Kidney capillary endothelial cell (primary cell): ENCODE measurements around the gene SINHCAF.
"Not testable (repeated sequence)": the region's sequence is repeated elsewhere in the genome, so short reads cannot be mapped to it uniquely, and the experiment has no call there.

Experiments used
- DNase-seq: peaks from one replicate; pipeline ENCODE4 v3.0.0-alpha.2; 2018; ENCODE audit warnings: low spot score

The SINHCAF gene

GRCh38 chr12:31261744-31262143, 64.2 kb downstream of the SINHCAF start:
- no peak for DNase-seq

GRCh38 chr12:31260840-31261239, 65.1 kb downstream of the SINHCAF start:
- DNase-seq, result no peak

DNA sequence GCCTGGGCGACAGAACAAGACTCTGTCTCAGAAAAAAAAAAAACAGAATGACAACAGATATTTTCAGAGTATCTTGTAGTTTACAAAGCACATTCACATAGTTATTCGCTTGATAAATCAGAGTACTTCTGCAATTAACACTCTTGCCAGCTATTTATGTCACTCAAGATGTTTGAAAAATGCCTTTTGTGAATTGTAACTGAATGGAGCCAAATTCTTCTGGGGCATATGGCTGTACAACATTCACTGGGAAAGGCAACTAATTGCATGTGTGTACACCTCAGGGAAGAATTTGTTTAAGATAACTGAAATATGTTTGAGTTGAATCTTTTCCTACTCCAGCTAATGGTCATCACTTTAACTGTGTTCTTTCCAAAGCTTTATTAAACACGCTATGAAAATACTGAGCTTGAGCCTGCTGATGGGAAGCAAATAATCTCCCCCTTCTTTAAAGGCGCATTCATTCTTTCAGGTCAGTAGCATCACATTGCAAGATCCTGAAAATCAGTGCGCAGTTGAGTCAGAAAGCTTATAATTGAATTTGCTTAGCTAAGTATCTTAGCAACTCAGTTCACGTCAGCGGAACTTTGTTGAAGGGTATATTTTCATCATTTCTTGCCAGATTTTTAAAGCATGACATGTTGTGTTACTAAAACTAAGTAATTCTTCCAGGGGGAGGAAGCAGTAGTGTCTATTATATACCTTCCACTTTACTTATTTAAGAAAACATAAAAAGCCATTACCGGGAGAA, 66.6 kb downstream of the SINHCAF start:
- no peak for DNase-seq

DNA sequence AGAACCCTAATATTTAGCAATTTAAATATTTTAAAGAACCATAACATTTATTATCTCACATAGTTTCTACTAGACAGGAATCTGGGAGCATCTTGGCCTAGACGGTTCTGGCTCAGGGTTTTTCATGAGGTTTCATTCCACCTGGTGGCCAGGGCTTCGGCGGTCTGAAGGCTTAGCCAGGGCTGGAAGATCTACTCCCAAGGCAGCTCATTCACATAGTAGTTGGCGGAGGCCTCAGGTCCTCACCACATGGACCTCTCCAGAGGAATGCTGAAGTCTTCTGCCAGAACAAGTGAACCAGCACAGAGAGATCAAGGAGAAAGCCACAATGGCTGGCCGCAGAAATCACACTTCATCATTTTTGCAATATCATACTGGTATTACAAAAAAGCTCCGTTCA, 68.2 kb downstream of the SINHCAF start:
- no peak for DNase-seq

DNA sequence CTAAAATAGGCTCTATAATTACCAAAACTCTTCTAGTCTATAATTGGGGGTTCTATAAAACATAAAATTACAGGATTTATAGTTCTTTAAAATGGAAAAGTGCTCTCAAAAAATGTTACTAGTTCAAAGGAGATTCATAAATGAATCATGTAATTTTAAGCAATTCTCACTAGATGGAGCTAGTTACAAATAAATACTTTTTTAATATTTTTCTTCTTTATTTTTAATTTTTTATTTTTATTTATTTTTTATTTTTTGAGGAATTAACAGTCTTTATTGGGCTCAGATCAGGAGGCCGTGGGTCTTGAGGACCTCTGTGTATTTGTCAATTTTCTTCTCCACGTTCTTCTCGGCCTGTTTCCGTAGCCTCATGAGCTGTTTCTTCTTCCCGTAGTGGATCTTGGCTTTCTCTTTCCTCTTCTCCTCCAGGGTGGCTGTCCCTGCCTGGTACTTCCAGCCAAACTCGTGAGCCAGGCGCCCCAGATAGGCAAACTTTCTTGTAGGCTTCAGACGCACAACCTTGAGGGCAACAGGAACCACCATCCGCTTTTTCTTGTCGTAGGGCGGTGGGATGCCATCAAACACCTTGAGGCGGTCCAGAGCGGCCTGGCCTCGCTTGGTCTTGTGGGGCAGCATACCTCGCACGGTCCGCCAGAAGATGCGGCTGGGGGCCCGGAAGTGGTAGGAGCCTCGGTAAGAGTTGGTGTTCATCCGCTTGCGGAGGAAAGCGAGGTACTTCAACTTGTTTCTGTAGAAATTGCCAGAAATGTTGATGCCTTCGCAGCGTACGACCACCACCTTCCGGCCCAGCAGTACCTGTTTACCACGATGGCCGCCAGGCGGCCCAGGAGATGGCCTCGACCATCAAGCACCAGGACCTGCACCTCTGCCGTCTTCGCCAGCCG, 74.0 kb downstream of the SINHCAF start:
- not testable (repeated sequence) for DNase-seq

DNA sequence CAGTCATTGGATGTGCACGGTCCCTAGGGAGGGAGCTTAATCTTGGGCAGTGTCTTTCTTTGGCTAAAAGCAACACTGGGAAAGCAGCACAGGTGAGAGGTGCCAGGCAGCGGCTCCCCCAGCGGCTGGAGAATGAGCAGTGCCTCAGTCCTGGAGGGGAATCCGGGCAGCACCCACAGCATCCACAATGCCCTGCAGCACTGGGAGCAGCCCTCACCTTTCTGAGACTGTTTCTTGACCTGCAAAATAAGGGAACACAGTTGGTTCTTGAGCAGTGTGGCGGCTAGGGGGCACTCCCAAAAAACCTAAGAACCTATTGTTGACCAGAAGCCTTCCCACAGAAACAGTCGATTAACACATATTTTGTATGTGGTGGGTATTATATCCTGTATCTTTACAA, 75.8 kb downstream of the SINHCAF start:
- no peak for DNase-seq

GRCh38 chr12:31249356-31249755, 76.6 kb downstream of the SINHCAF start:
- DNase-seq, result no peak

DNA sequence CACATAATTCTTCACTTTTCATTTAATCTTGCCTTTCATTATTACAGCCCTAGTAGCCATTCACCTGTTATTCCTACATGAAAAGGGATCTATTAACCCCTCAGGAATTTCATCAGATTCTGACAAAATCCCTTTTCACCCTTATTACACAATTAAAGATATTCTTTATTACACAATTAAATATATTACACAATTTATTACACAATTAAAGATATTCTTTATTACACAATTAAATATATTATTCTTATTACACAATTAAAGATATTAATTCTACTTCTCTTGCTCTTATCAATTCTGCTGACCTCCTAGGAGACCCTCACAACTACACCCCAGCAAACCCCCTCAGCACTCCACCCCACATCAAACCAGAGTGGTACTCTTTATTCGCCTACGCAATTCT, 77.1 kb downstream of the SINHCAF start:
- DNase-seq, result no peak

GRCh38 chr12:31248337-31248736, 77.6 kb downstream of the SINHCAF start:
- DNase-seq, result no peak

DNA sequence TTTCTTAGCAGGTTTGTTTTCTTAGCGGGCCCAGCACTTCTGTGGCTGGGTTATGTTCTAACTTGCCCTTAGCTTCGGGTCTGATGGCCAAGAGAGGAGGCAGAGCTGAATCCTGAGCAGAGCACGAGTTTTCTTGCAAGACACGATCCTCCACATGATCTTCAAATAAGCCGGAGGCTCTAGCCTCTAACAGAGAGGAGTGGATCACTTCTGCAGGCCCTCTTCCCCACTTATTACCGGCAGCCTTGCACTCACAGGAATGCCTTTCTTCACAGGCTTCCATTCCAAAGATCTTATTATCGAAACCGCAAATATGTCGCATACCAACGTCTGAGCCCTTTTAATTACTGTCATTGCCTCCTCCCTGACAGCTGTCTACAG, 79.5 kb downstream of the SINHCAF start:
- no peak for DNase-seq

DNA sequence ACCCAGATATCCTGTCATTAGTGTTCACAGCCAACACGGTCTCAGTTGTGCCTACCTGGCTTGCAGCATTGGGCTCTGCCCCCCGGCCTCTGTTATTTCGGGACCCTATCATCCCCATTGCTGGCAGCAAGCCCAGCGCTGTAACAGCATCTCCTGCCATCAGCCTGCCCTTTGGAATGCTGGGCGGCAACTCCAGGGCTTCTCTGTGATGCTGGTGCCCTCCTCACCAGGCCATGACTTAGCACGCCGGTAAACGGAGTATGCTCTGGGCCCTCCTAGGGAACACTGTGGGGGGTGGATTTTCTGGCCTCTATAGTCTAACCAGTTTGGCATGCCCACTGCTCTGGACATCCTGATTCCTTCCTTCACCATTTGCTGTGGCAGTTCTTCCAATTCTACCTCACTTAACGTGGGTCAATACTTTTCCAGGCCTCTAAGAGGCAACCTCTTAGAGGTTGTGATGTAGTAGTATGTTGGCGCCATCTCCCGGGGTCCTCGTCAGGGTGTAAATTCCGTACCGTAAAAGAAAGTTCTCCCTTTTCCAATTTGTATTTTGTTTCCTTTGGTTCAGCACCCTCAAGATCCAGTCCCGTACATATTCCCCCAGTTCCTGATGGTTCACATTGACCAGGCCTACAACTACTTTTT, 80.0 kb downstream of the SINHCAF start:
- DNase-seq, result no peak

DNA sequence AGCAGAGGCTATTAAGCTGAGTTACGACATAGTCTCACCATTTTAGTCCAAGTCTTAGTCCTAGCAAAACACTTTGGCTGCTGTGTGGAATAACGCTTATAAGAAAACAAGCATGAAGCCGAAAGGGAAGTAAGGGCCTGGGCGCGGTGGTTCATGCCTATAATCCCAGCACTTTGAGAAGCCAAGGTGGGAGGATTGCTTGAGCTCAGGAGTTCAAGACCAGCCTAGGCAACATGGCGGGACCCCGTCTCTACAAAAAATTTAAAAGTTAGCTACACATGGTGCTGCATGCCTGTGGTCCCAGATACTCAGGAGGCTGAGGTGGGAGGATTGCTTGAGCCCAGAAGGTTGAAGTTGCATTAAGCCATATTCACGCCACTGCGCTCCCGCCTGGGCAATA, 83.5 kb downstream of the SINHCAF start:
- not testable (repeated sequence) for DNase-seq

- peak; percentile 57 for DNase-seq
Measured at GRCh38 chr12:31238764-31239387, 87.1 kb downstream of the SINHCAF start.

DNA sequence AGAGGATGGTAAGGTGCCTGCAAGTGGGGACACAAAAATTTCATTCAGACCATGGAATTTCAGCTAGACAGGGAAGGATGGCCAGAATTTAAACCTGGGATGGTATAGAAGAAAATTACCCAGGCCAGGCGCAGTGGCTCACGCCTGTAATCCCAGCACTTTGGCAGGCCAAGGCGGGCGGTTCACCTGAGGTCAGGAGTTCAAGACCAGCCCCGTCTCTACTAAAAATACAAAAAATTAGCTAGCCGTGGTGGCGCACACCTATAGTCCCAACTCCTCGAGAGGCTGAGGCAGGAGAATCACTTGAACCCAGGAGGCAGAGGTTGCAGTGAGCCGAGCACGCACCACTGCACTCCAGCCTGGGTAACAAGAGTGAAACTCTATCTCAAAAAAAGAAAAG, 87.6 kb downstream of the SINHCAF start:
- not testable (repeated sequence) for DNase-seq

GRCh38 chr12:31236998-31237637, 88.8 kb downstream of the SINHCAF start:
- DNase-seq, result no peak

GRCh38 chr12:31235868-31236395, 90.0 kb downstream of the SINHCAF start:
- DNase-seq, result no peak

- peak; percentile 20 for DNase-seq
Measured at GRCh38 chr12:31234955-31235867, 90.7 kb downstream of the SINHCAF start.

GRCh38 chr12:31234053-31234840, 91.7 kb downstream of the SINHCAF start:
- DNase-seq, result no peak

- no peak for DNase-seq
Measured at GRCh38 chr12:31233061-31233730, 92.8 kb downstream of the SINHCAF start.
